IPS-NIHi7 (cell line): ENCODE results near the gene CLUH.
A peak's percentile ranks its signal among the peaks of the same experiment; 100 is the strongest.

ENCODE experiments used
- DNase-seq: peaks from one replicate; pipeline ENCODE4 v3.0.0; 2012; ENCODE audit warnings: mixed read lengths; ENCODE audit errors: extremely low spot score

The CLUH gene, protein sequence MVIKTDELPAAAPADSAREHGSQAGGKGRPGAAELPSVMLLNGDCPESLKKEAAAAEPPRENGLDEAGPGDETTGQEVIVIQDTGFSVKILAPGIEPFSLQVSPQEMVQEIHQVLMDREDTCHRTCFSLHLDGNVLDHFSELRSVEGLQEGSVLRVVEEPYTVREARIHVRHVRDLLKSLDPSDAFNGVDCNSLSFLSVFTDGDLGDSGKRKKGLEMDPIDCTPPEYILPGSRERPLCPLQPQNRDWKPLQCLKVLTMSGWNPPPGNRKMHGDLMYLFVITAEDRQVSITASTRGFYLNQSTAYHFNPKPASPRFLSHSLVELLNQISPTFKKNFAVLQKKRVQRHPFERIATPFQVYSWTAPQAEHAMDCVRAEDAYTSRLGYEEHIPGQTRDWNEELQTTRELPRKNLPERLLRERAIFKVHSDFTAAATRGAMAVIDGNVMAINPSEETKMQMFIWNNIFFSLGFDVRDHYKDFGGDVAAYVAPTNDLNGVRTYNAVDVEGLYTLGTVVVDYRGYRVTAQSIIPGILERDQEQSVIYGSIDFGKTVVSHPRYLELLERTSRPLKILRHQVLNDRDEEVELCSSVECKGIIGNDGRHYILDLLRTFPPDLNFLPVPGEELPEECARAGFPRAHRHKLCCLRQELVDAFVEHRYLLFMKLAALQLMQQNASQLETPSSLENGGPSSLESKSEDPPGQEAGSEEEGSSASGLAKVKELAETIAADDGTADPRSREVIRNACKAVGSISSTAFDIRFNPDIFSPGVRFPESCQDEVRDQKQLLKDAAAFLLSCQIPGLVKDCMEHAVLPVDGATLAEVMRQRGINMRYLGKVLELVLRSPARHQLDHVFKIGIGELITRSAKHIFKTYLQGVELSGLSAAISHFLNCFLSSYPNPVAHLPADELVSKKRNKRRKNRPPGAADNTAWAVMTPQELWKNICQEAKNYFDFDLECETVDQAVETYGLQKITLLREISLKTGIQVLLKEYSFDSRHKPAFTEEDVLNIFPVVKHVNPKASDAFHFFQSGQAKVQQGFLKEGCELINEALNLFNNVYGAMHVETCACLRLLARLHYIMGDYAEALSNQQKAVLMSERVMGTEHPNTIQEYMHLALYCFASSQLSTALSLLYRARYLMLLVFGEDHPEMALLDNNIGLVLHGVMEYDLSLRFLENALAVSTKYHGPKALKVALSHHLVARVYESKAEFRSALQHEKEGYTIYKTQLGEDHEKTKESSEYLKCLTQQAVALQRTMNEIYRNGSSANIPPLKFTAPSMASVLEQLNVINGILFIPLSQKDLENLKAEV (N-terminal part only)

DNA sequence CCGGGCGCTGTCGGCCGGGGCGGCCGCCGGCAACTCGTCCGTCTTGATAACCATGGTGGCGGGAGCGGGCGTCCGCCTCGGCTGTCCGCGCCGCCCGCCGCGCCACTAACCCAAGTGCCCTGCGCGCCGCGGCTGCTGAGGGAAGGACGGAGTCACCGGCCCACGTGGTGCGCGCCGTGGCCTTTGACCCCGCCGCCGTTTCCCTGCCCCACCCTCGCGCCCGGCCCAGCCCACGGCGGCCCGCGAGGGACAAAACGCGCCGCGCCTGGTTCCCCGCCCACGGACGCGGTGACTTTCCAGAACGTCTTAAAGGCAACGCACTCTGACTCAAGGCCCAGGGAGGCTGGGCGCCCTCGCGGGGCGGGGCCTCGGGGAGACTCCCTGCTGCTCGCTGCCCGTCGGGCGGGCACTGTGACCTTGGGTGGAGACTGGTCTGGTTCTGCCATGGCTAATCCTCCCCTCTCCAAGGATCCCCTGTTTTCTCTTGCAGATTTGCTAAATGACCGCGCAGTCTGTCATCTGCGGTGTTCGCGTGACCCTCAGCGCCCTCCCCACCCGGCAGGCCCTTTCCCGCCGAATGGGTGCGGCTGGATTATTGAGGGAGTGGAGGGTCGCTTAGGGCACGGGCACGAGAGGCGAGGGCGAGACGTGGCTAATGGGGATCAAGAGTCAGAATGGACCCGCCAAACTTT, at the start of gene CLUH:
Gene CLUH, minus strand, starts transcription at position 157 of the 692 bp plus-strand sequence. Its CDS starts 103 bp downstream, at position 54.
- peak; percentile 82 for DNase-seq

DNA sequence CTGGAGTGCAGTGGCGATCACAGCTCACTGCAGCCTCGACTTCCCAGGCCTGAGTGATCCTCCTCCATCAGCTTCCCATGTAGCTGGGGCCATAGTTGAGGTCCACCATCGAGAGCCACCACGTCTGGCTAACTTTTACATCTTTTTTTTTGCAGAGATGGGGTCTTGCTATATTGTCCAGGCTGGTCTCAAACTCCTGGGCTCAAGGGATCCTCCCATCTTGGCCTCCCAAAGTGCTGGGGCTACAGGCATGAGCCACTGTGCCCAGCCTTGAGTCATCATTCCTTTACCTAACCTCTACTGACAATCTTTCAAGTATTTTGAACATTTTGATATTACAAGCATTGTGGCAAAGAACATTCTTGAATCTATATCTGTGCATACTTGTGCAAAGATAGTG, 47.3 kb upstream of the CLUH start:
- no peak for DNase-seq

DNA sequence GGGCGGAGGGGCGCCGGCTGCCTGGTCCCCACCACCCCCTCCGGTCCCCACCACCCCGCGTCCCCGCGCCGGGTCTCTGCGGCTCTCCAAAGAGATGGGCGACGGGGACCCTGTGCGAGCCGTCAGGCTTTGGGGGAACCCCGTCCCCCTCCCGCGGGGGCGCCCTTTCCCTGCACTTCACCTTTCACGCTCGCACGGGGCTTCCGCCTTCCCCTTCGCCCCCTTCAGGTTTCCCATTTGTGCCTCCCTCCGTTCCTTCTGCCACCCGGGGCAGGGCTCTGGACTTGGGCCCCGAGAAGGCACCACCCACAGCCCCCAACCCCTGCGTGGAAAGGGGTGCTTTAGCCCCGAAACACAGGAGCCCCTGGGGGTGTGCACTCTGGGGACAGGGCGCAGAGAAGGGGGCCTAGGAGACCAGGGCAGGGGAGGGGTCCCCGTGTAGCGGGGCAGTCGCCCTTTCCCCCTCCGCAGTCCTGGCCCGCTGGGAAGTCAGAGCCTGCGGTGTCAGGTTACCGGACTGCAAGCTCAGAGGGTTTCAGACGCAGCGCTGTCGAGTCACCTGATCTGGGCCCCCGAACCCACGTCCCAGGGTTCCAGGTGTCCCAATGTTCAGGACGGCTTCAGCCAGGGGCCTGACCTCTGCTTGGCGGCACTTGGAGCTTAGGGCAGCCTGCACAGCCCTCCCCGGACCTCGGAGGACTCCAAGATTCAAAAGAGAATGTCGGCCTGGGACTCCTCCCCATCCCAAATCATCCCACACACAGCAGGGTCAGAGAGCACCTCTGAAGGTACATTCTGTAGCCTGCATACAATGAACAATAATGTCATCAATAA, 44.5 kb upstream of the CLUH start:
- DNase-seq = peak; percentile 81

DNA sequence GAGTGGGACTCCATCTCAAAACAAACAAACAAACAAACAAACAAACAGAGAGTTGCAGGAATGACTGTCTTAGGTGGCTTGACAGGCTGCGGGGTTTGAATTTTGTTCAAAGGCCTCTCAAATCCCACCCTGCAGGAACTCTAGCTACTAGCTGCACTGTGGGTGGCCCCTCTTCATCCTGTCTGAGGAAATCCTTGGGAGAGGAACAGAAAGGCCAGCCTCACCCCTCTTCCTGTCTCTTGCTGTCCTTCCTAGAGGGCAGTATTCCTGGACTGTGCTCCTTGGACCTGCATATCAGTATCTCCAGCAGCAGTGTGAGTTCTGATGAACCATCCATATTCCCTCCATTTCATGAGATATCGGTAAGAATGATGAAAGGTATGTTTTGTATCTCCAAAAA, 39.9 kb upstream of the CLUH start:
- DNase-seq = no peak

DNA sequence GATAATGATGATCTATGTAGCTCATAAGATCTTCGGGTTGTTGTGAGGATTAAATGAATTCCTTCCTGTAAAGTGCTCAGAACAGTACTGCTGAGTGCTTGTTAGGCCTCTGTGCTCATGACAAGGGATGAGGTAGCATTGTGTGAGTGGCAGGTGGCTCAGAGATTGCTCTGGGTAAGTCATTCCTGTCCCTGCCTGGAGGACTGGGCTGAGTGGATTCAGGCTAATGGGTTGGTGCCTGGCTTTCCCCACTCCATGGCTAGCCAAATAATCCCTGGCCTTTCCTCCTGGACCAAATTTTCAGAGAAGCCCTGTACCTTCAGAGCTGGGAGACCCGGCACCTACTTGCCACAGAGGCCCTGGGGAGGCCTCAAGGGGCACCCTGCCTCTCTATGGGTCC, 39.2 kb upstream of the CLUH start:
- DNase-seq = no peak

DNA sequence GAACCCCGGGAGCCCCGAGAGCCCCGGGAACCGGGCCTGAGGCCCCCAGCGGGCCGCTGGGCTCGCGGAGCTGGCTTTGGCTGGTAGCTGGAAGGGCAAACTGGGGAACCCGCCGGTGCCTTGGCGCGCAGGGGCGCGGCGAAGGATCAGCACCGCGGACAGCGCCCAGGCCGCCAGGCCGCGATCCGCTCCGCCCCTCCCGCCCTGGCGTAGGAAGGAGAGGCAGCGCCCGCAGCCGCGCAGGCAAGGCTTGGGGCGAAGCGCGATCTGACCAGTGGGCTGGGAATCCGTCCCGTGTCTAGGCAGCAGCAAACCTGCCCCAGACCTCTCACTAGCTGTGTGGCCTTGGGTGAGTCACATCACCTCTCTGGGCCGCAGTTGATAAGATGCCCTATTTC, 38.2 kb upstream of the CLUH start:
- DNase-seq = peak; percentile 94

DNA sequence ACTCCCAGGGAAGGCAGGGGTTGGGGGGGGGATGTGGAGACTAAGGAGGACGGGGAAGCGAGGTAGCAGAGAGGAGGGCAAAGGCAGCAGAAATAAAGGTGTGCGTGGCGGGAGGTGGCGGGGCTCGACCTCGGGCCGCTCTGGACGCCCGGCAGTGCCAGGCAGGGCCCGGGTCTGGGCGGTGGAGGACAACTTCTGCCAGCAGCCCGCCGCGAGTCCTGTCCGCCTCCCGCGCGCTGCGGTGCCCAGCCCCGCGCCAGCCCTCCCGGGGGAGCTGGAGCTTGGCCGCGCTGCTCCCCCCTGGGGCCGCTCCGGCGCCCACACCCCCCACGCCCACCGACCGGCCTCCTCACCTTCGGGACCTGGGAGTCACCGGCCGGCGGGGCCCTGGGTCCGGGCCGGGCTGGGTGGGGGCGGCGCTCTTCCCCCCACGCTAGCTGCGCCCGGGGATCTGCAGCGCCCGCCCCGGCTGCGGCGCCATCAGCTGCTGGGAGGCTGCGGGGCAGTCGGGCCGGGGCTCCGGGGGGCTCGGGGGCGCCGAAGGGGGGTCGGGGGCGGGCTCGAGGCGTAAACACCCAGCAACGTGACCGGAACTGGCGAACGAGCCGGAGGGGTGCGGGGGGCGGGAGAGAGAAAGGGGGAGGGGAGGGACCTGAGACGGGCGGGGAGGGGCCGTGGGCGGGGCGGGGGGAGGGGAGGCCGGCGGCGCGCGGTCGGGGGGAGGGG, 37.7 kb upstream of the CLUH start, which contains the start of gene CCDC92B:
Gene CCDC92B, minus strand, starts transcription at position 595 of the 726 bp plus-strand sequence. CDS start 14,507 bp downstream, outside the sequence.
- DNase-seq = peak; percentile 32

DNA sequence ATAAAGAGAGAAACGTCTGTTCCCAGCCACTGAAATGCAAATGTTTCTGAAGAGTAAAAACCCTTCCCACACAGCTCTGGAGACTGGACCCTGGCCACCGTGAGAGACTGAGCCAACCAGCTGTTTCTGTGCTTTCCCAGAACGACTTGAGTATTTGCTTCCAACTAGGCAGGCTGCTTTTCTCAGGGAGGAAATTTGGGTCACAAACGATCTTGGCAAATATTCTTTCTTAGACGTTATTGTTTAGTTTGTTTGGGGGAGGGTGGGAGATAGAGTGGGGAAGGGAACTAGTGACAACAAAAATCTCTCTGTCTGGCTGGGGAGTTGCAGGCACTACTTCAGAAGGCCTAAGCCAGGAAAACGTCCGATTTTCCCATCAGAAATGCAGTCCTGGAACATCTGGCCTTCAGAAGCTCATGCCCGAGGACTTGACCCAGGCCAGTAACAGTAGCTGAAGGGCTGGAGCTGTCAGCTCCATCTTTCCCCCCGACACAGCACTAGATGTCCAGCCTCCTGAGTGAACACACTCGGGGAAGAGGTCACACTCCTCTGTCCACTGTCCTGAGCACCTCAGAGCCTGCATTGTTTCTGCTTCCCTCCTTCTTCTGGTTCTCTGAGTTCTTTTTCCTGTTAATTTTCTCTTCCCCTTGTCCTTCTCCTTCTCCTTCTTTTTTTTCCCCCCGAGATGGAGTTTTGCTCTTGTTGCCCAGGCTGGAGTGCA, 33.9 kb upstream of the CLUH start:
- no peak for DNase-seq

DNA sequence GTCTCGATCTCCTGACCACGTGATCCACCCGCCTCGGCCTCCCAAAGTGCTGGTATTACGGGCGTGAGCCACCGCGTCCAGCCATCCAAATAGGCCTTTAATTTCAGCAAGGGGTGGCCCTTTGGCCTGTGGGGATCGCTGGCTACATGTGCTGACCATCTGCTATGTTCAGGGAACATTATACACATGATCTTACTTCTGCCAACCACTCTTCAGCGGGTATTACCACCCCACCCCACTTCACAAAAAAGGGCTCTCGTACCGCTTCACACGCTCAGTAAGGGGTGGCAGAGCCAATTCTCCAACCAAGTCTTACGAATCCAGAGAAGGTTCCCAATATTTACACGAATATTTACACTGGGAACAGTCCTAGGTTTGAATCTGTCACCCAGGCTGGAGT, 26.1 kb upstream of the CLUH start:
- DNase-seq = no peak

DNA sequence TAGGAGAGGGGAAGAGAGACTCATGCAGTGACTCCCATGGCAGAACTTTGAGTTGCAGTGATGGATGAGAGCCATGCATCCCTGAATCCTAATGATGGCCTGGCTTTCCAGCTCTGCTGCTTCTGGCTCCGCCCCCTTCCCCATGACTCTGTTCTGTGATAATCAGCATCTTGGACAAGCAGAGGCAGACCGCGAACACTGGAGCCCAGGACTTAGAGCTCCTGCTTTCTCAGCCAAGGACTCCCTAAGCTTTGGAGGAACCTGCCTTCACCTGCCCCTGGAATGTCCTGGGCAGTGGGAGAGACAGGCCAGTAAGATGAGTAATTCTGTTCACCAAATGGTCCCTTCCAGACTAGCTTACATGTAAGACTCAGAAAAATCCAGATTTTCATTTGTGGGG, 25.4 kb upstream of the CLUH start:
- DNase-seq = no peak

DNA sequence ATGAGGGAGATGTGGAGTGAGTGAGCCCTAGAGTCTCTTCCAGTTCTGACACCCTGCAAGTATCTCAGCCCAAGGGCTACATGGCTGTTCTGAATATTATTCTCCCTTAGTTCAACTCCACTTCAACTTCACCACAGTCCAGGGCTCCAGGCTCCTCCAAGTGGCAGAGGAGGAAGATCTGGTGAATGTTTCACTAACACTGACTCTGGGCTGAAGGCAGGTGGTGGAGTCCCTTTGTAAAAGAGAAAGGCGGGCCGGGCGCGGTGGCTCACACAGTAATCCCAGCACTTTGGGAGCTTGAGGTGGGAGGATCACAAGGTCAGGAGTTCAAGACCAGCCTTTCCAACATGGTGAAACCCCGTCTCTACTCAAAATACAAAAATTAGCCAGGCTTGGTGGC, 24.3 kb upstream of the CLUH start:
- DNase-seq = no peak

DNA sequence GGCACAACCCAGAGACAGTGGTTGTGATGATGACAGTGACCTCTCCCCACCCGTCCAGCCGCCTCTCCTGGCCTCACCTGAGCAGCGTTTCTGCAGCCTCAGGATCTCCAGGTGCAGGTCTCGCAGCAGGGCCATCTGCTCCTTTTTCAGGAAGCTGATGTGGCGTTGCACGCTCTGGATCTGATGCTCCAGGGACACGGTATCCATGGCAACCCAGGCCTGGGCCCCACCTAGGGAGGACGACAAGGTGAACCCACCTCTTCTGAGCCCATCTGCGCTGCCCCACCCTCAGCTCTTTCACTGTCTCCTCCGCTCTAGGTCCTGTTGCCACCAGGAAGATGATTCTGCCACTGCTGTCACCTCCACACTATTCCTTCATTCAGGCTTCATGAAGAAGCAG, 23.4 kb upstream of the CLUH start:
- no peak for DNase-seq

DNA sequence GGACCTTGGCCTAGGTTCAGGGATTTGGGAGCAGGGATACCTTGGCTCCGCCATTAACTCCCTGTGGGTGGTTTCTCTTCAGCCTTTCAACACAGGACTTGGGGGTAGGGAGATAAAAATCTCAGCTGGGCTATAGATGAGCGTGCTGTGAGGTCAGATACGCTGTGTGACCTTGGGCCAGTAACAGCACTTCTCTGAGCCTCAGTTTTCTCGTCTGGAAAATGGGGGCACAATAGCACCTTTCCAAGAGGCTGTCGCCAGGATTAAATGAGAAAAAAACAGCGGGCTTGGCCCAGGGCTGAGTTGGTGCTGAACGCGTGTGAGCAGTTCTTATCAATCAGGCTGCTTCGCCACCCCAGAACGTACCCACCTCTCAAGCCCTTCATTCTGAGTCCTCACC, 20.2 kb upstream of the CLUH start:
- DNase-seq = no peak

DNA sequence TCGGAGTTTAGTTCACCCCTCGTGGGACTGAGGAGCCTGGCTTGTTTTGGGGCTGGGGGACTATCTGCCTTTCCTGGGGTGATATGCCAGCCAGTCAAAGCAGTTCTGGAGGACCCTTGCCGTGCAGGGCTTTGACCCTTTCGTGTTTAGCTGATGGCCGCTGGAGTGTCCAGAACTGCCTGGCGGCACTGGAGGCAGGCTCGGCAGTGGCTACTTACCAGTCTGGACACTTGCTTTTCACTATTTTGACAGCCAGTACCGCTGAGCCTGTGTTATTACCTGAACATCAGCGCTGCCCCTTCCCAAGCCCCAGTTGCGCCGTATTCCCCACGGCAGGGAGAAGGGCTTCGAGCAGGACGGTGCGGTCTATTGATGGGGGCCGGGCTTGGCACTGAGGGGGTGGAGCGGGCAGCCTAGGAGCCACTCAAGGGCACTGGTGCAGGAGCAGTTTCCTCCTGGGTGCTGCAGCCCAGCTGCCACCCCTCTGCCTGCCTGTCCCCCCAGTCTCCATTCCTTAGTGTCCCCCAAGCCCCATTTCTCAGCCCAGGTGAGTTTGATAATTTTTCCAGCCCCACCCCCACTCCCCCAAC, 19.3 kb upstream of the CLUH start:
- DNase-seq = no peak

DNA sequence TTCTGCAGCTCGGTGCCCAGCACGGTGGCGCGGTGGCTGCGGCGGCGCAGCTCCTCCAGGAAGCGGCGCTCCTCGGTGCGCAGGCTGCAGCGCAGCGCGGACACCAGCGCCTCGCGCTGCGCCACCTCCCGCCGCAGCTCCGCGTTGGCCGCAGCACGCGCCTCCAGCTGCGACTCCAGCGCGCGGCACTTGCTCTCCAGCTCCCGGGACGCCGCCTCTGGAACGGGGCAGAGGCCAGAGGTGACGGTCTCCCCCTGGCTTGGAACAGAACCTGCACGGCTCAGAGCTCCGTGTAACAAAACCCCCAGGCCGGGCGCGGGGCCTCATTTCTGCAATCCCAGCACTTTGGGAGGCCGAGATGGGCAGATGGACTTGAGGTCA, 13.2 kb upstream of the CLUH start:
- DNase-seq = peak; percentile 81

DNA sequence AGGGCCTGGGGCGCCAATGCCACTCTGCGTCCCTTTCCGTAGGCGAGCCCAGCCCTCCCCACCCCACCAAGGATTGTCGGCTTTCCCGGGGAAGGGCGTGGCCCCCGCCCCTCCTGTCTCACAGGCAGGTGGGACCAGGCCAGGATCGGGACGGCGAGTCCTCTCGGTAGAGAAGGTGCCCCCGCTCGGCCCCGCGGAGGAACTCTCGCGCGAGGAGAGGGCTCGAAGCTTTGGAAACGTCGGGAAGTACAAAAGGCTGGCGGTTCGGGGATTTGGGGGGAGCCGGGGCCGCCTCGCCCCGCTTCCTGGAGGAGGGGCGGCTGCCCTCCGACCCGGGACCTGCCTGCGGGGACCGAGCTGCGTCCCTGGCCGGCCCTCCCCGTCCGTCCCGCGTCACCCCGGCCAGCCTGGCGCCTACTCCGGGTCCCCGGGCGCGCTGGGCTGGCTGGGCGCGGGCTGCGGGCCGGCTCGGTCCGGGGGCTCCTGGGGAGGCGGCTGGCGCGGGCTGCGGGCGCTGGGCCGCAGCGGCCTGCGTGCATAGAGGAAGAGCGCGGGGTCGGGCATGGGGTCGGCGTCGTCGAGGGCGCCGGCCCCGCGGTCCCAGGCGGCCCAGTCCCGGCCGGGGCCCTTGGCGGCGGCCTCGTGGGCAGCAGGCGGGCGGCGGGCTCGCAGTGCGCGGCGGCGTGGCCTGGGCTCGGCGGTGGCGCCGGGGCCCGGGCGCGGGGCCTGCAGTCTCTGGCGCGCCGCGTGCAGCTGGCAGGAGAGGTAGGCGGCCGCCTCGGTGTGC, 12.6 kb upstream of the CLUH start:
- peak; percentile 81 for DNase-seq

DNA sequence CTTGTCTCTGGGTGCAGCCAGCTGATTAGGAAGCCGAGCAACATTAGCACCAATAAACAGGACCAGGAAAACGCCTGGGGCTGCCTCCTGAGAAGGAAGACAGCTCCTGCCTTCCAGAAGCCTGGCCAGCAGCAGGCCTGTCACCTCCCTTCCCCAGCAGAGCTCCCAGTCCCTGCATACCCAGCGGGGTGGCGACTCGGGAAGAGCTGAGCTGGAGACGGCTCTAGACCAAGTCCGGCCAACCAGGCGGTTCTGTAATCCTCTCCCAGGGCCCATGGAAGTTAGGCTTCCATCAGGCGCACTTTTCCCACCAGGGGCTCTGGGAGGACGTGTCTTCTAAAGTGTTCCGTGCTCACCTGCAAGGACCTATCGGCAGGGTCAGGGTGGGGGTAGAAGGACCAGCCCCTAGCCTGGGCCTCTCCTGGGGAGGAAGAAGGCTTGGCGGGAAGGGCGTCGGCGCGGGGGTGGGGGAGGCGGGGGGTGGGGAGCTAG, 12.0 kb upstream of the CLUH start:
- peak; percentile 81 for DNase-seq

DNA sequence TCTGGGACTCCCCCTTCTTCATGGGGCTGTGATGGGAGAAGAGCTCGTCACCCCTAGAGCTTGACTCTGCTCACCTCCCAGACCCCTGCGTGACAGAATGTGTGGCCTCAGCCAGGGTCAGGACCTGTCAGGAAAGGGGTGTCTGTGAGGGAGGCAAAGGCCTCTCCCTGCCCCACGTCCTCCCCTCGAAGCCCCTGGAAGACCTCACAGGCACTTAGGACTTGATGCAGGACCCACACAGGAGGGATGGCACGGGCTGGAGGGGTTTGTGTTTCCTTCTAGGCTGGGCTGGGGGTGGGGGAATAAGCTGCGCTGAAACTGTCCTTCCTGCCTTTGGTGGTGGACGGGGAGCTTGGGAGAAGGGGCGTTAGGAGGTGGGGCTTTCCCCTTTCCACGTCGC, 11.0 kb upstream of the CLUH start:
- DNase-seq = no peak
